NCI-H774 (cell line): ENCODE results near the gene PAQR5.
"Not testable (repeated sequence)": the region's sequence is repeated elsewhere in the genome, so short reads cannot be mapped to it uniquely, and the experiment has no call there.

Source experiments
- DNase-seq: peaks from one replicate; lab custom pipeline; 2025; lab: John Stamatoyannopoulos, UW

PAQR5 gene

GRCh38 chr15:69424001-69424400 is 125.3 kb downstream of the PAQR5 start:
- no peak for DNase-seq

GRCh38 chr15:69424748-69425413 is 126.2 kb downstream of the PAQR5 start:
- no peak for DNase-seq

DNA sequence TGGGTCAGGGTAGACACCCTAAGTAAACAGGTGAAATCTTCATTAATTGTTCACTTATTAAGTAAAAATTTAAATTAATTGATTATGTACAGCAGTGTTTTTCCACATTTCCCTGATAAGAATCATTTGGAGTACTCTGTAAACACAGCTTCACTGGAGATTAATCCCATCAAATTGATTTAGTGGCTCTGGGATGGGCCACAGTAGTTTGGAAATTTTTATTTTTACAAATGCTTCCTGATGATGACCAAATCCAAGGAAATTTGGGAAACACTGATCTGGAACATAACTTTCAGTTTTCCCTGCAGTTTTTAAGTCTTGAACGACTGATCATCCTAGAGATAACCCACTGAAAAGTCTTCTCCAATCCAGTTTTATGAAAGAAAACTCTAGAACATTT is 135.1 kb downstream of the PAQR5 start:
- DNase-seq = no peak

GRCh38 chr15:69434238-69434637 is 135.5 kb downstream of the PAQR5 start:
- DNase-seq = no peak

- no peak for DNase-seq
Observed at GRCh38 chr15:69434679-69435078, 136.0 kb downstream of the PAQR5 start.

DNA sequence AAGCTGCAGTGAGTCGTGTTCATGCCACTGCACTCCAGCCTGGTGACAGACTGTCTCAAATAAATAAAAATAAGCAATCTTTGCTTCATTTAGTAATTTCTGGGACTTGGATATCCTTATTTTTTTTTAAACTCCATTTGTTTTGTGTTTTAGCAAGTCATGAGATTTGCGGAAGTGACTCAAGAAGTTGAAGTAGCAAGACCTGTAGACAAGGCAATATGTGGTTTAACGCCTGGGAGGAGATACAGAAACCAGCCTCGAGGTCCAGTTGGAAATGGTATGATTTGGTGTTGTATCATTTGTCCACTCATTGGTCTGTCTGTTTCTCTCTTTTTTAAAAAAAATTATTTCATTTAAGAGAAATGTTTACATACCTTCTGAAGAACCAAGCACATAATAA is 137.3 kb downstream of the PAQR5 start:
- DNase-seq = no peak

- DNase-seq = no peak
Observed at GRCh38 chr15:69436951-69437350, 138.2 kb downstream of the PAQR5 start.

GRCh38 chr15:69439623-69440022 is 140.9 kb downstream of the PAQR5 start:
- DNase-seq = no peak

DNA sequence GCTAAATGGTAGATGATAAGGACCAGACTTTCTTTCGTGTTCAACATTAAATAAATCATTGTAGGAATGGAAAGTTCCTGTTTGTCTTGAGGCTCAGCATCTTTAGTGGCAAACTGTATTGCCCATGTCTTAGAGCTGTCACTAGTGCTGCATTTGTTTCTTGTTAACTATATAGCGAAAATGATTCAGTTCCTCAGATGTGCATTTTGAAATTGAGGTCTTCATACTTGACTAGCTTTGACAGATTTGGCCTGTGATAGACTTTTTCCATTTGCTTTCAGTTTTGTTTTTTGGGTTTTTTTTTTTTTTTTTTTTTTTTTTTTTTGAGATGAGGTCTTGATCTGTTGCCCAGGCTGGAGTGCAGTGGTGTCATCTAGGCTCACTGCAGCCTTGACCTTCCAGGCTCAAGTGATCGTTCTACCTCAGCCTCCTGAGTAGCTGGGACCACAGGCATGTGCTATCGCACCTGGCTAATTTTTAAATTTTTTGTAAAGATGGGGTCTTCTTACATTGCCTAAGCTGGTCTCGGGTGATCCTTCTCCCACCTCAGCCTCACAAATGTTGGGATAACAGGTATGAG is 144.4 kb downstream of the PAQR5 start:
- DNase-seq = no peak

DNA sequence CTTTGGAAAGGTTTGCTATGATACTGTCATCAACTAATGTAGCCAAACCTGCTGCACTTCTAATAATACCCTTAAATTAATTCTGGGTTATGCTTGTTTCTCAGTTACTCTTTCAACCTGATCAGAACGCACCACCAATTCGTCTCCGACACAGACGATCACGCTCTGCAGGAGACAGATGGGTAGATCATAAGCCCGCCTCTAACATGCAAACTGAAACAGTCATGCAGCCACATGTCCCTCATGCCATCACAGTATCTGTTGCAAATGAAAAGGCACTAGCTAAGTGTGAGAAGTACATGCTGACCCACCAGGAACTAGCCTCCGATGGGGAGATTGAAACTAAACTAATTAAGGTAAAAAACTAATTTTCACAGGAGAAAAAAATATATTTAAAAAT is 146.0 kb downstream of the PAQR5 start:
- DNase-seq = no peak

- DNase-seq = no peak
Observed at GRCh38 chr15:69446953-69447352, 148.2 kb downstream of the PAQR5 start.

- DNase-seq = not testable (repeated sequence)
Observed at GRCh38 chr15:69450221-69450620, 151.5 kb downstream of the PAQR5 start.

- no peak for DNase-seq
Observed at GRCh38 chr15:69450968-69451695, 152.4 kb downstream of the PAQR5 start.

- no peak for DNase-seq
Observed at GRCh38 chr15:69451951-69452691, 153.4 kb downstream of the PAQR5 start.

DNA sequence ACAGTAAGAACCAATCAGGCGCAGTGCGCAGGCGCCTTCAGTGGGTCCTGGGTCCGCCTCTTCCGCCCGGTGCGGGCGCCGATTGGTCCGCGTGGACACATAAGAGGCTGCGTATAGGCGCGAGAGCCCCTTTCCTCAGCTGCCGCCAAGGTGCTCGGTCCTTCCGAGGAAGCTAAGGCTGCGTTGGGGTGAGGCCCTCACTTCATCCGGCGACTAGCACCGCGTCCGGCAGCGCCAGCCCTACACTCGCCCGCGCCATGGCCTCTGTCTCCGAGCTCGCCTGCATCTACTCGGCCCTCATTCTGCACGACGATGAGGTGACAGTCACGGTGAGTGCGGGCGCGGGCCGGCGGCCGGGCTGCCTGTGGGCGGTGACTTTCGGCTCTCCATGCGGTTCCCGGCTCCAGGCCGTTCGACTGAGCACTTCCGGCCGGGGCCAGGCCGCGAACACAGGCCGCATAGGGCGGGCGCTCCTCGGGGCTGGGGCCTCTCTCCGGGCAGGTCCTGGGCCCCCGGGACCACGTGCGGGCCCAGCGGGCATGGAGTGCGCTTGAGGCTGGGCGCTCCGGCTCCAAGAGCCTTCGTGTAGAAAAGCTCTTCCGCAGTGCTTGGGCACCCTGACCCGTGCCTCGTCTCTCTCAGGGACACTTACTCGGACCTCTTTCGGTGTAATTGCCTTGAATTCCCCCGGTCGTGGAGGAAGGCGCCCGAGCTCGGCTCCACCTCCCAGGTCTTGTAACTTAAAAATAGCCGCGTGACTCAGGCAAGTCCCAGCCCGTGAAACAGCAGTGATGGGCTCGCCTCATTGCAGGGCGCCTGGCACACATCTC is 154.2 kb downstream of the PAQR5 start, which contains the start of gene RPLP1:
TSS of gene RPLP1 (plus strand) at position 127 of the 830 bp plus-strand sequence. CDS start at position 258, 131 bp downstream.
- DNase-seq = peak; percentile 90

DNA sequence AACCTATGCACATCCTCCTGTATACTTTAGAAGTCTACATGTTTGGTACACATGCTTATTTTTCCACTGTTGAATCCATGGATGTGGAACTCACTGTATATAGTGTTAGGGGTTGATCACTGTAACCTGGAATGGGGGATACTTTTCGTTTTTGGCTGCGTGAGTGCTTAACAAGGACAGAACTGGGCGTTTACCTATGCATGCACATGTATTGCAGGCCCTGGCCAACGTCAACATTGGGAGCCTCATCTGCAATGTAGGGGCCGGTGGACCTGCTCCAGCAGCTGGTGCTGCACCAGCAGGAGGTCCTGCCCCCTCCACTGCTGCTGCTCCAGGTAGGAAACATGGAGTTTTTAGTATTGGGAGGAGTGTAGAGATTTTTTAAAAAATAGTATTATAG is 156.2 kb downstream of the PAQR5 start:
- no peak for DNase-seq

- no peak for DNase-seq
Observed at GRCh38 chr15:69456208-69457166, 157.8 kb downstream of the PAQR5 start.
